Spleen (tissue), 11 donors: ENCODE data around the gene TK1. TPM values are rescaled to one million over a fixed set of nuclear protein-coding genes. Genes with fewer than 3 reads are reported as not detected.

Experiments used
- DNase-seq: peaks from one replicate; pipeline ENCODE4 v3.0.0-alpha.2; 2020
- H3K27ac ChIP-seq, 8 donors: fragments of 200-600 bp; sonication (generic) in 7 of 8; 1 replicate in 4 of 8; 2 replicates in 4 of 8; pipeline versions ENCODE4 v1.5.0 to v1.8.0; 2016 to 2021; ENCODE audit warnings: inconsistent platforms in 4 of 8, mild to moderate bottlenecking in 4 of 8, moderate library complexity in 1 of 8
- H3K27me3 ChIP-seq, 7 donors: fragments of 200-600 bp; sonication (generic) in 6 of 7; replicated peaks in 1 of 7; 1 replicate in 4 of 7; 2 replicates in 3 of 7; pipeline versions ENCODE4 v1.5.0 to v1.8.0; 2016 to 2021; ENCODE audit warnings: inconsistent platforms in 3 of 7, mild to moderate bottlenecking in 1 of 7
- H3K36me3 ChIP-seq, 6 donors: fragments of 200-600 bp; sonication (generic) in 5 of 6; 1 replicate in 4 of 6; 2 replicates in 2 of 6; pipeline versions ENCODE4 v1.5.0 to v1.8.0; 2016 to 2021; ENCODE audit warnings: inconsistent platforms in 2 of 6
- H3K4me1 ChIP-seq, 6 donors: fragments of 200-600 bp; sonication (generic) in 5 of 6; 1 replicate in 3 of 6; 2 replicates in 3 of 6; pipeline versions ENCODE4 v1.5.0 to v1.8.0; 2016 to 2021; ENCODE audit warnings: inconsistent platforms in 3 of 6
- H3K4me3 ChIP-seq, 8 donors: fragments of 200-600 bp; sonication (generic) in 7 of 8; 1 replicate in 4 of 8; 2 replicates in 4 of 8; pipeline versions ENCODE4 v1.5.0 to v1.8.0; 2016 to 2021; ENCODE audit warnings: inconsistent platforms in 4 of 8, mild to moderate bottlenecking in 4 of 8, moderate library complexity in 2 of 8
- H3K9me3 ChIP-seq, 8 donors: fragments of 200-600 bp; sonication (generic) in 7 of 8; 1 replicate in 4 of 8; 2 replicates in 4 of 8; pipeline versions ENCODE4 v1.5.0 to v1.8.0; 2016 to 2021; ENCODE audit warnings: inconsistent platforms in 4 of 8
- CTCF ChIP-seq, 11 experiments: fragments of 200-600 bp in 7 of 11; fragments of 450-650 bp in 4 of 11; sonication (generic) in 4 of 11; IDR thresholded peaks in 8 of 11; conservative IDR thresholded peaks in 3 of 11; 1 replicate in 7 of 11; 2 replicates in 4 of 11; pipeline versions ENCODE4 v1.4.0 to v1.8.0; 2016 to 2021; ENCODE audit warnings: antibody characterized with exemption in 11 of 11, inconsistent platforms in 4 of 11, mild to moderate bottlenecking in 1 of 11
- POLR2A ChIP-seq, 3 donors: fragments of 450-650 bp; IDR thresholded peaks; one replicate each; pipeline ENCODE4 v1.5.1; 2017; ENCODE audit warnings: antibody characterized with exemption in 3 of 3, mild to moderate bottlenecking in 1 of 3
- POLR2AphosphoS5 ChIP-seq, 3 donors: sonication (generic); formaldehyde crosslinking; IDR thresholded peaks; one replicate each; pipeline ENCODE4 v1.5.1; 2017; ENCODE audit warnings: antibody characterized with exemption in 3 of 3
- WGBS, 5 donors: extraction: QIAGEN DNeasy Blood & Tissue Kit in 3 of 5; methylation state at CpG; one replicate each; pipeline versions ENCODE4 v1.1.5 to v1.1.7; 2013 to 2018; 5-methylcytosine and 5-hydroxymethylcytosine counted together
- intact Hi-C: fragments of 100-400 bp; cut with DNase I; formaldehyde crosslinking; loops from one replicate; pipeline ENCODE4 v1.15.0; 2023; ENCODE audit warnings: low total_unique reads
- polyA plus RNA-seq, 3 donors: library from polyadenylated mRNA; stranded (reverse); fragments of 200-250 nt; gene quantifications; one replicate each; pipeline ENCODE4 v1.2.1, GENCODE V29; 2013
- total RNA-seq, 7 donors: library from RNA; depleted of rRNA in 3 of 7; stranded (reverse); fragments of >200 nt in 3 of 7; fragmentation: NEBNext Ultra II Directional in 4 of 7; extraction: Animal tissue kit (Norgen Biotek cat#: 25700) in 4 of 7; gene quantifications; one replicate each; pipeline versions ENCODE4 v1.1.0 to v1.2.1, GENCODE V29; 2016 to 2021
- donor health status: healthy with polysubstance abuse.
- donor health status: DM: no; HTN: no; CAD: no; lungs with moderate emphysema.
- donor health status: DM: no; HTN: no; CAD: no.
- donor health status: Bipolar disorder and iron deficiency.
- donor health status: healthy.
- donor health status: DM: no; HTN: no; CAD: no.
- donor health status: DM: yes; HTN: yes; CAD: no.

The TK1 gene
- total and polyA plus RNA-seq, 10 donors, result 3.7 to 20.4 (median 10.7) TPM

DNA sequence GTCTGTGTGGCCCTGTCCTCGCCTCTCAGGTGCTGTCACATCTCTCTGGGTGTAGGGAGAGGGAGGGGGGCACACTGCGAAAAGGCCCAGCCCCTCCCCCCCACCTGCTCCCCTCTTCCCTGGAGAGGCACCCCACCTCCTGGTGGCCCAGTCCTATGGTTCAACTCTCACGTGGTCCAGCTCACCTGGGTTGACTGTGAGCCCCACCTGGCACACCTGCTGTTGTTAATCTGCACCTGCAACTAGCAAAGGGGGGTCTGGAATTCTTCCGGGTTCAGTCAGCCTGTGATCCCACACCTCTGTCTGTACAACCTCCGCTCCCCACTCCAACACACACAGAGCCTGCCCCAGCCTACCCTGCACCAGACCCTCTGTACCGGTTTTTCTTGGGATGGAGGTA lies 20.4 kb downstream of the TK1 start:
- TF ChIP-seq CTCF (IDR thresholded peaks at IDR 0.05 in 8 of 11, conservative IDR thresholded peaks at IDR 0.05 in 3 of 11), result no peak
- no peak for TF ChIP-seq POLR2A (IDR thresholded peaks at IDR 0.05)
- no peak for TF ChIP-seq POLR2AphosphoS5 (IDR thresholded peaks at IDR 0.05)
- peaks cover 0 to 17% (median 8%) of the 10 kb centered on the region in 6 donors for H3K36me3 ChIP-seq
- intact Hi-C loops, result no loop called here
- DNase-seq, result no peak
- peaks cover 18 to 54% (median 34%) of the 10 kb centered on the region in 6 donors for H3K4me1 ChIP-seq
- H3K4me3 ChIP-seq, result no peak overlapping the region
- no peaks in the 10 kb centered on the region for H3K9me3 ChIP-seq
- H3K27ac ChIP-seq, result no peak overlapping the region
- no peaks in the 10 kb centered on the region for H3K27me3 ChIP-seq
- 75 to 86% (median 79%) methylated on average over 5 to 6 of the region's 6 CpGs for WGBS, 5 donors

GRCh38 chr17:78164748-78165607 lies 21.9 kb downstream of the TK1 start:
- Histone ChIP-seq H3K27ac (no peak overlapping the region), H3K36me3 (peaks cover 0 to 2% (median 0%) of the 10 kb centered on the region in 6 donors), H3K27me3 (no peaks in the 10 kb centered on the region), H3K4me1 (peaks cover 7 to 46% (median 21%) of the 10 kb centered on the region in 6 donors), H3K4me3 (no peak overlapping the region), H3K9me3 (no peaks in the 10 kb centered on the region)
- TF ChIP-seq POLR2A (IDR thresholded peaks at IDR 0.05) (no peak), CTCF (IDR thresholded peaks at IDR 0.05 in 8 of 11, conservative IDR thresholded peaks at IDR 0.05 in 3 of 11) (no peak), POLR2AphosphoS5 (IDR thresholded peaks at IDR 0.05) (no peak)
- no peak for DNase-seq
- intact Hi-C loops, result no loop called here
- 83 to 94% (median 92%) methylated on average over 15 to 16 of the region's 16 CpGs for WGBS, 5 donors

DNA sequence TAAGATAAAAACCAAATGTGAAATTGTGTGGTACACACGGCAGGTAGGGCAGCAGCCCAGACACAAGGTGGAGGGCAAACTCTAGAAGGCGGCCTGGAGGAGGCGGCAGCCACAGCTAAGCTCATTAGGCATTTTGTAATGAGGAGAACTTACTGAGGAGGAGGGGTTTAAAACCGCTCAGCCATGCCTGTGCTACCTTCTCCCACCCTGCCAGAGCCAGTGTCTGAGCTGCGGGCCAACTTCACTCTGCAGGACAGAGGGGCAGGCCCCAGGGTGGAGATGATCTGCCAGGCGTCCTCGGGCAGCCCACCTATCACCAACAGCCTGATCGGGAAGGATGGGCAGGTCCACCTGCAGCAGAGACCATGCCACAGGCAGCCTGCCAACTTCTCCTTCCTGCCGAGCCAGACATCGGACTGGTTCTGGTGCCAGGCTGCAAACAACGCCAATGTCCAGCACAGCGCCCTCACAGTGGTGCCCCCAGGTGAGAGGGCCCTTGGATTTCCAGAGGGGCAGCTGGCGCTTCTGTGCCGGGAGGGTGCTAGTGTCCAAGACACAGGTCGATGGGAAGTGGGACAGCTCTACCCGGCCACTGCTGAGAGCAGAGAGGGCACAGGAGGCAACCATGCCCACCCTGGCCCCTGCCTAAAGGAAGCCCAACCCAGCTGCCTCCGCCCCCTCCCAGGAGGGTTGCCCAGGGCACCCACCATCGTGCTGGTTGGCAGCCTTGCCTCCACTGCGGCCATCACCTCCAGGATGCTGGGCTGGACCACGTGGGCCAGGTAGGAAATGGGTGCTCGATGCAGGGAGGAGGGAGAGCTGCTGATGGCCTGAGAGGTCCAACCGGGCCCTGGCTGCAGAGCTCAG lies 22.7 kb downstream of the TK1 start:
- H3K27me3 ChIP-seq, result no peaks in the 10 kb centered on the region
- peaks cover 0 to 46% (median 18%) of the 10 kb centered on the region in 6 donors for H3K4me1 ChIP-seq
- no peaks in the 10 kb centered on the region for H3K9me3 ChIP-seq
- TF ChIP-seq CTCF (IDR thresholded peaks at IDR 0.05 in 8 of 11, conservative IDR thresholded peaks at IDR 0.05 in 3 of 11), result no peak
- no peak for TF ChIP-seq POLR2AphosphoS5 (IDR thresholded peaks at IDR 0.05)
- TF ChIP-seq POLR2A (IDR thresholded peaks at IDR 0.05), result no peak
- DNase-seq, result no peak
- intact Hi-C loops, result no loop called here
- no peak overlapping the region for H3K4me3 ChIP-seq
- H3K27ac ChIP-seq, result no peak overlapping the region
- 61 to 76% (median 65%) methylated on average over 10 to 22 of the region's 22 CpGs for WGBS, 5 donors
- no peaks in the 10 kb centered on the region for H3K36me3 ChIP-seq
